ENCODE measurements around the gene RBM15.

The RBM15 gene, protein sequence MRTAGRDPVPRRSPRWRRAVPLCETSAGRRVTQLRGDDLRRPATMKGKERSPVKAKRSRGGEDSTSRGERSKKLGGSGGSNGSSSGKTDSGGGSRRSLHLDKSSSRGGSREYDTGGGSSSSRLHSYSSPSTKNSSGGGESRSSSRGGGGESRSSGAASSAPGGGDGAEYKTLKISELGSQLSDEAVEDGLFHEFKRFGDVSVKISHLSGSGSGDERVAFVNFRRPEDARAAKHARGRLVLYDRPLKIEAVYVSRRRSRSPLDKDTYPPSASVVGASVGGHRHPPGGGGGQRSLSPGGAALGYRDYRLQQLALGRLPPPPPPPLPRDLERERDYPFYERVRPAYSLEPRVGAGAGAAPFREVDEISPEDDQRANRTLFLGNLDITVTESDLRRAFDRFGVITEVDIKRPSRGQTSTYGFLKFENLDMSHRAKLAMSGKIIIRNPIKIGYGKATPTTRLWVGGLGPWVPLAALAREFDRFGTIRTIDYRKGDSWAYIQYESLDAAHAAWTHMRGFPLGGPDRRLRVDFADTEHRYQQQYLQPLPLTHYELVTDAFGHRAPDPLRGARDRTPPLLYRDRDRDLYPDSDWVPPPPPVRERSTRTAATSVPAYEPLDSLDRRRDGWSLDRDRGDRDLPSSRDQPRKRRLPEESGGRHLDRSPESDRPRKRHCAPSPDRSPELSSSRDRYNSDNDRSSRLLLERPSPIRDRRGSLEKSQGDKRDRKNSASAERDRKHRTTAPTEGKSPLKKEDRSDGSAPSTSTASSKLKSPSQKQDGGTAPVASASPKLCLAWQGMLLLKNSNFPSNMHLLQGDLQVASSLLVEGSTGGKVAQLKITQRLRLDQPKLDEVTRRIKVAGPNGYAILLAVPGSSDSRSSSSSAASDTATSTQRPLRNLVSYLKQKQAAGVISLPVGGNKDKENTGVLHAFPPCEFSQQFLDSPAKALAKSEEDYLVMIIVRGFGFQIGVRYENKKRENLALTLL

DNA sequence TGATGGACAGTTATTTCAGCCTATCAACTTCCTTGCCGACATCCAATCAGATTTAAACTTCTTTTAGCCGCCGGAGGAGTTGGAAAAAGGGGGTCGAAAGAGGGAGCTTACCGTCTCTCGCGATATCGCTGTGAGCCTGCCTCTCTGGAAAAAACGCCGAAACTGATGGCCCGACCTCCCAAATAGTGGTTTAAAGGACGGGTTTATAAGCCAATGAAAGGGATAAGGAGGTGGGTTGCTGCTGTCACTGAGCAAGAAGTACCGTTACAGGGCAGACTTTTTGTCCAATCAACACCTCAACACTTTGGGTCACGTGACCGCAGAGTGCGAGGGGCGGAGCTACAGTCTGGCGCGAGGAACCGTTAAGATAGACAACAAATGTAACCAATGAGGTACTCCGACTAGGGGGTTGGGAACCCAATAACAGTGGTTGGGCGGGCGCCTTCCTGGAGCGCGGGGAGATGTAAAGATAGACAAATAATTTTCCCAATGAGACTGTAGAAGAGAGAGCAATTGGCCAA lies at the start of gene RBM15:
TSS of gene RBM15 (plus strand) at position 492 of the 521 bp plus-strand sequence. CDS start at position 521, 29 bp downstream.
- peak within 1 kb of the TSS; percentile 98 for H3K4me2 ChIP-seq (ENCODE audit: low read length)
- H2AFZ ChIP-seq: peak within 1 kb of the TSS; percentile 94
- TF ChIP-seq CTCF (IDR thresholded peaks at IDR 0.05): no peak
- peaks cover 10% of the 10 kb centered on the region for H3K79me2 ChIP-seq
- no peaks in the 10 kb centered on the region for H3K9me3 ChIP-seq (ENCODE audit: control insufficient read depth, low read length)
- H3K4me3 ChIP-seq (ENCODE audit: low read depth, low read length): peak within 1 kb of the TSS; percentile 97
- H3K9ac ChIP-seq: peak within 1 kb of the TSS; percentile 28
- H3K27me3 ChIP-seq (ENCODE audit: control insufficient read depth, insufficient read depth, low read length): no peaks in the 10 kb centered on the region
- H3K27ac ChIP-seq: peak within 1 kb of the TSS; percentile 99
- H3K4me1 ChIP-seq: peaks cover 13% of the 10 kb centered on the region
- H3K36me3 ChIP-seq (ENCODE audit: control insufficient read depth, insufficient read depth, low read length): no peaks in the 10 kb centered on the region

DNA sequence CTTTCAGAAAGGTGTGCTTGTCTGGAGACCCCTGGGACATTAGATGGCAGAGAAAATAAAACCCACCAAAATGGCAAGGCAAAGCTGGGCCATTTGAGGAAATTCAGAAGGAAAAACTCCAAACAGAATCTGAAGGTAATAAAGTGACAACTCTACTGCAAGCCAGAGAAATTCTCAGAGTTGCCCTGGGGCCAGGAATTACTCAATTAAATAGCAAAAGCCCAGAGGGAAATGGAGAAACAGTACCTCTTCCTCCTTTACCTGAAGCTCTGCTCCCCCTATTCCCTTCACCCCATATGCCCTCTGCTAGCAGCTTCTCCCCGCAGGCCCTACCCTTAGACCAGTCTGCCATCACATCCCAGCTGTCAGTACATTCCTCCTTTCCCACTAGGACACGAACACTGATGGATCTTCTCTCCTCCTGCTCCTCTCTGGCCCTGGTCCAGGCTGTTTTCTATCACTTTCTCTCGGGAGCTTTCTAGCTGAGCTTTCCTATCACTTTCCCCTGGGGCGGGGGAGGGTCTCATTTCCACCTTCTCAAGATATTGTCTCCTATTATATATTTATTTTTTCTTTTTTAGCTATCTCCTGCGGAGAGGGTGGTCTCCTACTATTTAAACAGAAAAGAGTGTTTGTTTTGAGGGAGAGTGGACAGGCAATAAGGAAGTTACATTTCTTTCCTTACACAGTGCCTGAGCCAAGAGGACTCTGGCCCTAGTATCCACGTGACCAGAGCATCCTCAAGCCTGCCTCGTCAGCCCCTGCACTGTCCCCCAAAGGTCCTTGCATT lies 47.7 kb upstream of the RBM15 start:
- Histone ChIP-seq H3K79me2 (no peaks in the 10 kb centered on the region), H2AFZ (no peak overlapping the region), H3K4me2 (ENCODE audit: low read length) (no peak overlapping the region), H3K36me3 (ENCODE audit: control insufficient read depth, insufficient read depth, low read length) (no peaks in the 10 kb centered on the region), H3K4me1 (no peaks in the 10 kb centered on the region), H3K27me3 (ENCODE audit: control insufficient read depth, insufficient read depth, low read length) (no peaks in the 10 kb centered on the region), H3K9ac (no peak overlapping the region), H3K4me3 (ENCODE audit: low read depth, low read length) (no peak overlapping the region), H3K27ac (no peak overlapping the region), H3K9me3 (ENCODE audit: control insufficient read depth, low read length) (no peaks in the 10 kb centered on the region)
- no peak for TF ChIP-seq CTCF (IDR thresholded peaks at IDR 0.05)

DNA sequence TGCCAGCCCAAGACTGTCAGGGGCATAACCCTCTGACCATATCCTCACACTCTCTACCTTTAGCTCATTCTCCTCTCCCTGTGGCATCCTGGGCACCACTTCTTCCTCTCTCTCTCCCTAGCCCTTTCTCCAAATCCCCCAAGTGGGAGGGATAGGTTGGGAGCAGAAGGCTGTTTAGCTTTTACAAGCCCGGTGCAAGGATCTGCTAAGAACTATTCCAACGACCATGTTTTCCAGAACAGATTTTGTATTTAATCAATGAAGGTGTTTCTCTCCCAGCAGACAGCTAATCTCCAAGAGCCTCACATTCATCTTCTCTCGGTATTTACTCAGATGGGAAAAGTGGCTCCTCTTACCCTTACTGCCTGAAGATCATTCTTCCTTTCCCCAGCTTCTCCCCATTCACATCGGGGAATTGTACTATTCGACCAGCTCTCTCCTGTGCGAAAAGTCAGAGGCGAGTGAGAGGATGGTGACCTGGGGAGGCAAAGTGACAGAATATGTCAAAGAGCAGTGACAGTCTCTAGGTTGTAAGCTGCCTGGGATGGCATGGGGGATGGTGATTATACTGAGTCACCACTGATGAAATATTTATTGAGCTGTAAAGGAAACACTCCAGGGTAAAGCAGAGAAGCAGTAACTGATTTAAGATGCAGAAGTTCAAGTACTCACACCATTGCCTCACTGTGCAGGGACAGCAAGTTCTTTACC lies 47.0 kb upstream of the RBM15 start:
- no peaks in the 10 kb centered on the region for H3K9me3 ChIP-seq (ENCODE audit: control insufficient read depth, low read length)

More for the DNA sequence above, 47.0 kb upstream of the RBM15 start:
- H3K4me2 ChIP-seq (ENCODE audit: low read length): no peak overlapping the region
- H3K4me3 ChIP-seq (ENCODE audit: low read depth, low read length): no peak overlapping the region
- H3K27ac ChIP-seq: no peak overlapping the region
- no peaks in the 10 kb centered on the region for H3K27me3 ChIP-seq (ENCODE audit: control insufficient read depth, insufficient read depth, low read length)
- no peak overlapping the region for H2AFZ ChIP-seq
- no peaks in the 10 kb centered on the region for H3K36me3 ChIP-seq (ENCODE audit: control insufficient read depth, insufficient read depth, low read length)
- H3K4me1 ChIP-seq: no peaks in the 10 kb centered on the region
- TF ChIP-seq CTCF (IDR thresholded peaks at IDR 0.05): no peak
- H3K9ac ChIP-seq: no peak overlapping the region
- H3K79me2 ChIP-seq: no peaks in the 10 kb centered on the region

Measured in parathyroid adenoma (tissue), 2 donors.